Measurements from ENCODE around the gene INTS12.
"Not testable (repeated sequence)": the region's sequence is repeated elsewhere in the genome, so short reads cannot be mapped to it uniquely, and the experiment has no call there.

Gene INTS12

GRCh38 chr4:105714932-105715331 lies 6.4 kb upstream of the INTS12 start:
- no peaks in the 10 kb centered on the region for H3K9me3 ChIP-seq (replicated peaks; ENCODE audit: low read length)
- peaks cover 29% of the 10 kb centered on the region for H3K4me1 ChIP-seq (ENCODE audit: control insufficient read depth, insufficient read depth, low read length)
- H3K4me2 ChIP-seq (ENCODE audit: low read length), result no peak overlapping the region
- H3K27me3 ChIP-seq (ENCODE audit: control insufficient read depth, insufficient read depth, low read length), result no peaks in the 10 kb centered on the region
- H3K9ac ChIP-seq (ENCODE audit: low read depth, low read length), result peak overlapping the region; percentile 6
- no peak overlapping the region for H3K4me3 ChIP-seq (ENCODE audit: low read length)
- no peaks in the 10 kb centered on the region for H3K36me3 ChIP-seq (ENCODE audit: insufficient read depth, low read length)

GRCh38 chr4:105714071-105714521 lies 5.6 kb upstream of the INTS12 start:
- H3K27me3 ChIP-seq (ENCODE audit: control insufficient read depth, insufficient read depth, low read length), result no peaks in the 10 kb centered on the region
- peak overlapping the region; percentile 57 for H3K4me3 ChIP-seq (ENCODE audit: low read length)

GRCh38 chr4:105712766-105713165 lies 4.3 kb upstream of the INTS12 start:
- Histone ChIP-seq H3K9ac (ENCODE audit: low read depth, low read length) (no peak overlapping the region), H3K4me3 (ENCODE audit: low read length) (no peak overlapping the region), H3K4me2 (ENCODE audit: low read length) (peak overlapping the region; percentile 41), H3K4me1 (ENCODE audit: control insufficient read depth, insufficient read depth, low read length) (peaks cover 29% of the 10 kb centered on the region), H3K9me3 (replicated peaks; ENCODE audit: low read length) (no peaks in the 10 kb centered on the region), H3K27me3 (ENCODE audit: control insufficient read depth, insufficient read depth, low read length) (no peaks in the 10 kb centered on the region), H3K36me3 (ENCODE audit: insufficient read depth, low read length) (no peaks in the 10 kb centered on the region)

More at GRCh38 chr4:105714071-105714521, 5.6 kb upstream of the INTS12 start:
- Histone ChIP-seq H3K4me2 (ENCODE audit: low read length) (peak overlapping the region; percentile 79), H3K9me3 (replicated peaks; ENCODE audit: low read length) (no peaks in the 10 kb centered on the region), H3K36me3 (ENCODE audit: insufficient read depth, low read length) (no peaks in the 10 kb centered on the region), H3K9ac (ENCODE audit: low read depth, low read length) (peak overlapping the region; percentile 55), H3K4me1 (ENCODE audit: control insufficient read depth, insufficient read depth, low read length) (peaks cover 29% of the 10 kb centered on the region)

GRCh38 chr4:105710678-105711077 lies 2.2 kb upstream of the INTS12 start:
- H3K9ac ChIP-seq (ENCODE audit: low read depth, low read length), result peak overlapping the region; percentile 2
- no peaks in the 10 kb centered on the region for H3K27me3 ChIP-seq (ENCODE audit: control insufficient read depth, insufficient read depth, low read length)
- no peaks in the 10 kb centered on the region for H3K36me3 ChIP-seq (ENCODE audit: insufficient read depth, low read length)
- peak overlapping the region; percentile 30 for H3K4me3 ChIP-seq (ENCODE audit: low read length)
- no peaks in the 10 kb centered on the region for H3K9me3 ChIP-seq (replicated peaks; ENCODE audit: low read length)
- peak overlapping the region; percentile 87 for H3K4me2 ChIP-seq (ENCODE audit: low read length)
- H3K4me1 ChIP-seq (ENCODE audit: control insufficient read depth, insufficient read depth, low read length), result peaks cover 36% of the 10 kb centered on the region

GRCh38 chr4:105710012-105710600 lies 1.6 kb upstream of the INTS12 start:
- Histone ChIP-seq H3K4me3 (ENCODE audit: low read length) (peak overlapping the region; percentile 95), H3K36me3 (ENCODE audit: insufficient read depth, low read length) (no peaks in the 10 kb centered on the region), H3K9me3 (replicated peaks; ENCODE audit: low read length) (no peaks in the 10 kb centered on the region), H3K4me2 (ENCODE audit: low read length) (peak overlapping the region; percentile 87), H3K4me1 (ENCODE audit: control insufficient read depth, insufficient read depth, low read length) (peaks cover 36% of the 10 kb centered on the region), H3K27me3 (ENCODE audit: control insufficient read depth, insufficient read depth, low read length) (no peaks in the 10 kb centered on the region), H3K9ac (ENCODE audit: low read depth, low read length) (peak overlapping the region; percentile 95)

- peak overlapping the region; percentile 95 for H3K9ac ChIP-seq (ENCODE audit: low read depth, low read length)
- H3K9me3 ChIP-seq (replicated peaks; ENCODE audit: low read length), result no peaks in the 10 kb centered on the region
- peak overlapping the region; percentile 95 for H3K4me3 ChIP-seq (ENCODE audit: low read length)
- no peaks in the 10 kb centered on the region for H3K36me3 ChIP-seq (ENCODE audit: insufficient read depth, low read length)
- peaks cover 26% of the 10 kb centered on the region for H3K4me1 ChIP-seq (ENCODE audit: control insufficient read depth, insufficient read depth, low read length)
- H3K27me3 ChIP-seq (ENCODE audit: control insufficient read depth, insufficient read depth, low read length), result no peaks in the 10 kb centered on the region
- peak overlapping the region; percentile 87 for H3K4me2 ChIP-seq (ENCODE audit: low read length)
Observed at GRCh38 chr4:105709081-105709450, 577 bp upstream of the INTS12 start.

- Histone ChIP-seq H3K36me3 (ENCODE audit: insufficient read depth, low read length) (peaks cover 5% of the 10 kb centered on the region), H3K27me3 (ENCODE audit: control insufficient read depth, insufficient read depth, low read length) (no peaks in the 10 kb centered on the region), H3K4me2 (ENCODE audit: low read length) (peak overlapping the region; percentile 90), H3K4me3 (ENCODE audit: low read length) (peak overlapping the region; percentile 95), H3K9ac (ENCODE audit: low read depth, low read length) (peak overlapping the region; percentile 95), H3K4me1 (ENCODE audit: control insufficient read depth, insufficient read depth, low read length) (peaks cover 14% of the 10 kb centered on the region), H3K9me3 (replicated peaks; ENCODE audit: low read length) (no peaks in the 10 kb centered on the region)
Observed at GRCh38 chr4:105707782-105708180, 708 bp downstream of the INTS12 start.

- H3K36me3 ChIP-seq (ENCODE audit: insufficient read depth, low read length), result peaks cover 22% of the 10 kb centered on the region
- H3K27me3 ChIP-seq (ENCODE audit: control insufficient read depth, insufficient read depth, low read length), result no peaks in the 10 kb centered on the region
- no peak overlapping the region for H3K4me2 ChIP-seq (ENCODE audit: low read length)
- no peak overlapping the region for H3K9ac ChIP-seq (ENCODE audit: low read depth, low read length)
- no peak overlapping the region for H3K4me3 ChIP-seq (ENCODE audit: low read length)
- H3K4me1 ChIP-seq (ENCODE audit: control insufficient read depth, insufficient read depth, low read length), result no peaks in the 10 kb centered on the region
- H3K9me3 ChIP-seq (replicated peaks; ENCODE audit: low read length), result no peaks in the 10 kb centered on the region
Observed at GRCh38 chr4:105698607-105699006, 9.9 kb downstream of the INTS12 start.

GRCh38 chr4:105695832-105696231 lies 12.7 kb downstream of the INTS12 start:
- peaks cover 41% of the 10 kb centered on the region for H3K36me3 ChIP-seq (ENCODE audit: insufficient read depth, low read length)
- H3K27me3 ChIP-seq (ENCODE audit: control insufficient read depth, insufficient read depth, low read length); H3K9me3 ChIP-seq (replicated peaks; ENCODE audit: low read length); H3K9ac ChIP-seq (ENCODE audit: low read depth, low read length); H3K4me2 ChIP-seq (ENCODE audit: low read length); H3K4me3 ChIP-seq (ENCODE audit: low read length); H3K4me1 ChIP-seq (ENCODE audit: control insufficient read depth, insufficient read depth, low read length): not testable (repeated sequence)

- not testable (repeated sequence) for H3K27me3 ChIP-seq (ENCODE audit: control insufficient read depth, insufficient read depth, low read length); H3K9me3 ChIP-seq (replicated peaks; ENCODE audit: low read length); H3K9ac ChIP-seq (ENCODE audit: low read depth, low read length); H3K4me1 ChIP-seq (ENCODE audit: control insufficient read depth, insufficient read depth, low read length); H3K4me3 ChIP-seq (ENCODE audit: low read length); H3K4me2 ChIP-seq (ENCODE audit: low read length)
- peaks cover 41% of the 10 kb centered on the region for H3K36me3 ChIP-seq (ENCODE audit: insufficient read depth, low read length)
Observed at GRCh38 chr4:105694812-105695211, 13.7 kb downstream of the INTS12 start.

- Histone ChIP-seq H3K27me3 (ENCODE audit: control insufficient read depth, insufficient read depth, low read length) (no peaks in the 10 kb centered on the region), H3K9ac (ENCODE audit: low read depth, low read length) (no peak overlapping the region), H3K4me1 (ENCODE audit: control insufficient read depth, insufficient read depth, low read length) (no peaks in the 10 kb centered on the region), H3K36me3 (ENCODE audit: insufficient read depth, low read length) (peaks cover 53% of the 10 kb centered on the region), H3K4me3 (ENCODE audit: low read length) (no peak overlapping the region), H3K9me3 (replicated peaks; ENCODE audit: low read length) (no peaks in the 10 kb centered on the region), H3K4me2 (ENCODE audit: low read length) (no peak overlapping the region)
Observed at GRCh38 chr4:105686571-105686970, 21.9 kb downstream of the INTS12 start.

- Histone ChIP-seq H3K4me2 (ENCODE audit: low read length) (no peak overlapping the region), H3K27me3 (ENCODE audit: control insufficient read depth, insufficient read depth, low read length) (no peaks in the 10 kb centered on the region)
Observed at GRCh38 chr4:105683038-105683437, 25.5 kb downstream of the INTS12 start.

More at GRCh38 chr4:105683038-105683437, 25.5 kb downstream of the INTS12 start:
- Histone ChIP-seq H3K9ac (ENCODE audit: low read depth, low read length) (no peak overlapping the region), H3K9me3 (replicated peaks; ENCODE audit: low read length) (no peaks in the 10 kb centered on the region), H3K4me3 (ENCODE audit: low read length) (no peak overlapping the region), H3K4me1 (ENCODE audit: control insufficient read depth, insufficient read depth, low read length) (peaks cover 11% of the 10 kb centered on the region), H3K36me3 (ENCODE audit: insufficient read depth, low read length) (peaks cover 33% of the 10 kb centered on the region)

Measured in skeletal muscle satellite cell (primary cell).